Adrenal gland (tissue), 5 donors: ENCODE results near the gene EFTUD2.

ENCODE experiments used
- POLR2A ChIP-seq, 2 donors: fragments of 450-650 bp; IDR thresholded peaks; one replicate each; pipeline ENCODE4 v1.6.1; 2017; ENCODE audit warnings: antibody characterized with exemption in 2 of 2, mild to moderate bottlenecking in 2 of 2, moderate library complexity in 1 of 2
- TF ChIP-seq, protein P1 (sequence below), 6 experiments: fragments of 450-650 bp in 4 of 6; fragments of 200-600 bp in 2 of 6; sonication (generic) in 1 of 6; IDR thresholded peaks; 1 replicate in 5 of 6; 2 replicates in 1 of 6; pipeline versions ENCODE4 v1.5.1 to v1.8.0; 2016 to 2021; ENCODE audit warnings: antibody characterized with exemption in 6 of 6, mild to moderate bottlenecking in 2 of 6, moderate library complexity in 1 of 6
- donor health status: DM: no; HTN: no; CAD: no.

DNA sequence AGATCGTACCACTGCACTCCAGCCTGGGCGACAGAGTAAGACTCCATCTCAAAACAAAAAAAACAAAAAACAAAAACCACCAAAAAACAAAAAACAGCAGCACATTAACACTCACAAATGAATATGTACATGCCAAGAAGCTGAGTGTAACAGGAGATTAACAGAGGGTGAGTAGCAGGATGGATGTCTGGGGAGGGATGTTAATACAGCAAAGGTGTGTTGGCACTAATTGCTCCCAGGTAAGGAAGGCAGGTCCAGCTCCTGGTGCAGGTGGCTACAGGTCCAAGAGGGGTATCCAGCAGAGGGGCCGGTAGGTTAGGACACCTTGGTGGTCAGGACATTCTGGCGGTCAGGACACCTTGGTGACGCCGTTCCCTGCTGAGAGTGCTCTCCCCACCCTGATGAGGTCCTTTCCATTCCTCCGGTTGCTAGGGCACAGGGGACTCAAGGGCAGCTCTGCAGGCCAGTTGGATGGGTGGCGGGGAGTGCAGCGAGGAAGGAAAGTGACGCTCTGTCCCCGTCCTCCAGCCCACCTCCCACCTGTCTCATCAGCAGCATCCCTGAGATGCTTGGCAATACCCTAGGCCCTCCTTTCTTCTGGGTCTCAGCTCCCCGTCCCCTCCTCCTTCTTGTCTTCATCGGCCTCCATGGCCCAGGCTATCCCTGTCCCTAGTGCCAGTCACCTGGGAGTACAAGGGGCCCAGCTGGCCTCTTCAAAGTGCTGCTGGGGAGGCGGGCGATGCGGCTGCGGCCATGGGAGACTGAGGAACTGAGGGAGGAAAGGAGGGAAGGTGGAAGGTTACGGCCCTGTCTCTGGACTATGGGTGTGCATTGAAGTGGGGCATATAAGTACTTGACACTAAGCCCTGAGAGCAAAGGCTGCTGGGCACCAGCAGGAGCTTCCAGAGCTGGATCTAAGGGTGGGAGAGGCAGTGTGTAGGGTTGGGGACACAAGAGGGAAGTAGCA, 26.8 kb upstream of the EFTUD2 start:
- no peak for TF ChIP-seq POLR2A (IDR thresholded peaks at IDR 0.05)
- TF ChIP-seq, protein P1, sequence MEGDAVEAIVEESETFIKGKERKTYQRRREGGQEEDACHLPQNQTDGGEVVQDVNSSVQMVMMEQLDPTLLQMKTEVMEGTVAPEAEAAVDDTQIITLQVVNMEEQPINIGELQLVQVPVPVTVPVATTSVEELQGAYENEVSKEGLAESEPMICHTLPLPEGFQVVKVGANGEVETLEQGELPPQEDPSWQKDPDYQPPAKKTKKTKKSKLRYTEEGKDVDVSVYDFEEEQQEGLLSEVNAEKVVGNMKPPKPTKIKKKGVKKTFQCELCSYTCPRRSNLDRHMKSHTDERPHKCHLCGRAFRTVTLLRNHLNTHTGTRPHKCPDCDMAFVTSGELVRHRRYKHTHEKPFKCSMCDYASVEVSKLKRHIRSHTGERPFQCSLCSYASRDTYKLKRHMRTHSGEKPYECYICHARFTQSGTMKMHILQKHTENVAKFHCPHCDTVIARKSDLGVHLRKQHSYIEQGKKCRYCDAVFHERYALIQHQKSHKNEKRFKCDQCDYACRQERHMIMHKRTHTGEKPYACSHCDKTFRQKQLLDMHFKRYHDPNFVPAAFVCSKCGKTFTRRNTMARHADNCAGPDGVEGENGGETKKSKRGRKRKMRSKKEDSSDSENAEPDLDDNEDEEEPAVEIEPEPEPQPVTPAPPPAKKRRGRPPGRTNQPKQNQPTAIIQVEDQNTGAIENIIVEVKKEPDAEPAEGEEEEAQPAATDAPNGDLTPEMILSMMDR (IDR thresholded peaks at IDR 0.05), result no peak
